Activated naive CD8-positive, alpha-beta T cell treated with anti-CD3 and anti-CD28 coated beads, Interleukin-2, amount 50 U/mL, for 16 hours (primary cell): Measurements from ENCODE around the gene DPYSL3.

Source experiments
- DNase-seq: peaks from one replicate; pipeline ENCODE4 v3.0.0-alpha.2; 2020; ENCODE audit warnings: low read depth, low spot score

DPYSL3 gene

GRCh38 chr5:147512659-147513379 lies 3.0 kb upstream of the DPYSL3 start:
- no peak for DNase-seq

DNA sequence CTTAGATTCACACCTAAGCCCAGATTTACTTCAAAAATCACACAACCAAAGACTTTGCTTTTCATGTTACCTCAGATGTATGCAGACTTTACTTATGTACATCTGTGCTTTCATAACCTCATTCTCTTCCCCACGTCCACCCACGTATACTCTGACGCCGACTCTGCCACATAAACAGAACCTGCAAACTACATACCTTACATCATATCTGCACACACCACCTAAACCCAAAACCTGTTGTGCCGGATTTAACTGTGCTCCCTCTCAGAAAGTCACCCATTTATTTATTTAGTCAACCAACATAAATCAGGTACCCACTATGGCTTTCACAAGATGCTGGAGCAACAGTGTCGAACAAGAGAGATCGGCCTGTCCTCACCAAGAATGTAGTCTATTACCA lies 1.0 kb upstream of the DPYSL3 start:
- no peak for DNase-seq

GRCh38 chr5:147509041-147509709 lies 693 bp downstream of the DPYSL3 start:
- DNase-seq = no peak

GRCh38 chr5:147508711-147509040 lies 1.2 kb downstream of the DPYSL3 start:
- no peak for DNase-seq

DNA sequence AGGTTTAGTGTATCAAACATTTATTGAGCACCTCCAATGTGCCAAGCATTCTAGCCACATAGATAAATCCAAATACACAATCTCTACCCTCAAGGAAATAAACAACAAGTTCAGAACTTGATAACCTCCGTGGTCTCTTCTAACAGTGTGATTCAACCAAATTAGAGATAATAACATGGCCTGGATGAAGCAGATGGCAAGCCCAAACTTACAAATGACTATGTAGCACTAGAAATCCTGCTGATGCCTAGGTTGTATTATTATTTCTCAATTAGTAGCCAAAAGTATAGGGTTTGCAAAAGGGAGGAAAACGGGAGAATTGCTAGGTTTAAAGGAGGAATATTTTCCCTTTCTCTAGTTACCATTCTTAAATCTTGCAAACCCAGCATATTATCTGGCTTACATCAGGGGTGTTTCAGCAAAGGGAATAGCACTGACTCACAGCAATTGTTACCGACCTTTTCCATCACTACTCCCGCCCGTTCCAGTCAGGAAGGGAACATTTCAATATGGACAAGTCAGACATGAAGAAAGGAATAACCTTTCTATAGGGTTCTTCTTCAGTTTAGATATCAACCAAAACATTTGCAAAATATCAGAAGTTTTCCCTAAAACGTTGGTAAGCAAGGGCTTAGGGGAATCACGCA lies 2.3 kb downstream of the DPYSL3 start:
- no peak for DNase-seq

GRCh38 chr5:147504535-147504934 lies 5.3 kb downstream of the DPYSL3 start:
- no peak for DNase-seq

GRCh38 chr5:147504011-147504410 lies 5.9 kb downstream of the DPYSL3 start:
- DNase-seq = no peak

DNA sequence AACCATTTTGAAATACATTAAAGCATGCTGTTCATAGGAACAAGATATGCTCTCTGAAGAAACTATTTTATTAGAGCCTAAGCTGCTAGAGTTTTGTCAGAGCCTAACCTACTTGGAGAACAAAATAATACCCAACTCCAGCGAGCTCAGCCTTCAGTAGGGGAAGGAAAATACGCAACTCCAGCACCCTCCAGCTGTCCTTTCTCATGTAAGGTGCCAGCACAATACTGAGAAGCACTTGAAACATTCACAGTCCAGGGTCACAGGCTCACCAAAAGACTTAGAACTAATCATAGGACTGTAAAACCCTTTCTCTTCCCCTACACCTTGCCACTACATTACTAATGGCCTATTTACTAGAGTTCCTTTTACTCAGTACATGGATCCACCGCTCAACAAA lies 18.9 kb downstream of the DPYSL3 start:
- no peak for DNase-seq

GRCh38 chr5:147487031-147487750 lies 22.7 kb downstream of the DPYSL3 start:
- no peak for DNase-seq

- no peak for DNase-seq
Measured at GRCh38 chr5:147485814-147486213, 24.1 kb downstream of the DPYSL3 start.

- no peak for DNase-seq
Measured at GRCh38 chr5:147485046-147485445, 24.8 kb downstream of the DPYSL3 start.

- DNase-seq = no peak
Measured at GRCh38 chr5:147484708-147485020, 25.2 kb downstream of the DPYSL3 start.

DNA sequence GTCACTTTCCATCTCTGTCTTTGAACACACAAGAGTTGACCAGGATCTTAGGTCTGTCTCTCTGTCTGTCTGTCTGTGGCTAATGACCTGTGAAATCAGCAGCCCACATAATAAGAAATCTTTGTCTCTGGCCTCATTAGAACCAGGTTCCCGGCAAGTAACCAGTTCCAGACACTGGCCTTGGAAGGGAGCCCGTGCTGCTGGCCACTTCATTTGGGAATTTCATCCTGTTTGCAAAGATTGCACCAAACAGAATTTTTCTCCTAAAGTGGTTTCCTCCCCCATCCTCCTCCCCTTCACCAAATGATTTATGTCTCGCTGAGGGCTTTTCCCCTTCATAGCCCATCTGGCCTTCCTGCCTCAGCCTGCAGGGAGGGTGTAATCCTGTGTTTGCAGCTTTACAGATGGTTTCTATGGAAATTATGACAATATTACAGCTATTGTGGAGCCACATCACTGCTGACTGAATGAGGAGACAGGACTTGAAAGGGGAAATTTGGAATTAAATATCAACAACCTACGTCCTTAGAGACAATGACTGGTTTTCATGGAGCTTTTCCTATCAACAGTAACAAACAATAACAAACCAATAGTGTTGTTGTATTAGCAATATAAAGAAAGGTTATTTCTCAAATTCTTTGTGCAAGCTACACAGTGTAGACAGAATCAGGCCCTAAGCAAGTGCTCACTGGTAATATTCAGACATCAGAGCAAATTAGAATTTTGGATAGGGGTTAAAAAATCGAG lies 25.7 kb downstream of the DPYSL3 start:
- DNase-seq = no peak

- no peak for DNase-seq
Measured at GRCh38 chr5:147483188-147483790, 26.6 kb downstream of the DPYSL3 start.

DNA sequence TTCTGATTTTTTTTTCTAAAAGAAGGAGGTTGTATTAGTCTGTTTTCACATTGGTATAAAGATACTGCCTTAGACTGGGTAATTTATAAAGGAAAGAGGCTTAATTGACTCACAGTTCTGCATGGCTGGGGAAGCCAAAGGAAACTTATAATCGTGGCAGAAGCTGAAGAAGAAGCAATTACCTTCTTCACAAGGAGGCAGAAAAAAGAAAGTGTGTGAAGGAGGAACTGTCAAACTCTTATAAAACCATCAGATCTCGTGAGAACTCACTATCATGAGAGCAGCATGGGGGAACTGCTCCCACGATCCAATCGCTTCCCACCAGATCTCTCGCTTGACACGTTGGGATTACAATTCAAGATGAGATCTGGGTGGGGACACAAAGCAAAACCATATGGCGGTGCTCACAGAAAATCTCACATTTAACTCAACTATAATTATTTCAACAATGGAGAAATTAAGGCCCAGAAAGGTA lies 27.1 kb downstream of the DPYSL3 start:
- DNase-seq = no peak

DNA sequence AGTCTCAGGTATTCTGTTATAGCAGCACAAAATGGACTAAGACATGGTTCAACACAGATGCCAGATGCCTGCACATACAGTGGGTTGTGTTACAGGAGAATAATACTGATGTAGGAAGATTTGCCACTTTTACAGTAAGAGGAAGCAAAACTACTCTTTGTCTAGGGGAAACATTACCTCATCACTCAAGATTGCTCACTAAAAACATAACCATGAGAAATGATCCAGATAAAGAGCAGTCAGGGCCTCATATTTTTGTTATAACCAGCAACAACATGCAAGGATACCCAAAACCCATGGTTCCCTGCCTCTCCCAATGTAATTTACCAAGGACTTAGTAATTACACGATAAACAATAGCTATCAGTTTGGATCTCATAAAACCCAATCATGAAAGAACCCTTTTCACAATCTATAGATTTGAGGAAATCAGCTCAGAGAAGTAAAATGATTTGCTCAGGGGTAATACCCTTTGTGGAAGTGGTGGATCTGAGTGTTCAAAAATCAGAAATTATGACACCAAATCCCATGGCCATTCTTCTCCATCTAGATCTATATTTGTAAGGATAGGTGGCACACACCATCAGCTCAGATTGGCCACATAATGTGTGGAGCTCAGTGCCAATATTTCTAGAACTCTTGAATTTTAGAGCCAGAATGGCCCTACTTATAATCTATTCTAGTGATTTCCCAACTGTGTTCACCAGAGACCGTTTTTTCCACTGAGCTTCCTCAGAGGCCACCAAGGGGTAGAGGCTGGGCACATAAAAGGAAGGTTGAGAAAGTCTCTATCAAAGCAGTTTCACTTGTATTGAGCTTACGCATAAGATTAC lies 27.8 kb downstream of the DPYSL3 start:
- DNase-seq = no peak

DNA sequence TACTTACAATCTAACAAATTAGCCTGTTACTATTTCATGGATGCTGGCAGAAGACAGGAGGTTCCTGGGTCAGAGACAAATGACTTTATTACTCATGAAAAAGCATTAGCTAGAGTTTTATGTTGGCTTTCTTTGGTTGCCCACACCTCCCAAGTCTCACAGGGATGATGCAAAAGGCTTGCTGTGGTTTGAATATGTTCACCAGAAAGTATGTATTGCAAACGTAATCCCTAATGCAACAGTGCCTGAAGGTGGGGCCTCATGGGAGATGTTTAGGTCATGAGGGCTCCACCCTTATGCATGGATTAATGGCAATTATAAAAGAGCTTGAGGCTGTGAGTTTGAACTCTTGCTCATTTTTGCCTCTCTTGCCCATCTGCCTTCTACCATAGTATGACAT lies 28.5 kb downstream of the DPYSL3 start:
- no peak for DNase-seq

DNA sequence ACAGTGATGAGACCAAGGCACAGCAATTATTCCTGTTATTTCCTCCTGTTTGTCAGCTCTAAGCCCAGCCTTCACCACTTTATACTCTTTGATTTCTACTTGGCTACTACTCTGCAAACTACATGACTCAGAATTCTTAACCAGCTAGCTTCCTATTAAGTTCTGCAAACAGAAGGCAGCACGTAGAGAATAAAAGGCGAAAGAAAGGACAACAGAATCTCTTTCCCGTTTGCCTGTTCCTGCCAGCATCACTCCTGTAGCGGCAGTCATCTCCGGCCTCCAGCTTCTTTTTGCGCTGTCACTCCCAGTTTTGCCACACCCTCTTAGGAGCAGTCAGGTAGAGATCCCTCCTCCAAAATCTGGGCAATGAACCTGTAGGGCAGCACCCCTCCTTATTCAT lies 29.9 kb downstream of the DPYSL3 start:
- DNase-seq = no peak

- DNase-seq = no peak
Measured at GRCh38 chr5:147479444-147479843, 30.4 kb downstream of the DPYSL3 start.

DNA sequence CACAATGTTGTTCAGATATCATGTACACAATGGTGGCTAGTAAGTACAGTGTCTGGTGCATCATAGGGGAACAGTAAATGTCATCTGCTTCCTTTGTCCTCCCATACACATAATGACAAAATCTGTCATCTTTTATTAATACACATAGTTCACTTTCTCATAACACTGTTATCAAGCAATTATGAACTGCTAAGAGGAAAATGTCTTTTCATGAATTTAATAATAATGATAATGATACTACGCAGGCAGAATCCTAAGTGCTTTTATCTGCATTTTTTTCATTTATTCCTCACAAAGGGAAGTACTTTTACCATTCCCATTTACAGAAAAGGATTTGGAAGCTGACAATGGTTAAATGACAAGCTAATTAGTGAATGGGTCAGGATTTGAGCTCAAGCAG lies 35.7 kb downstream of the DPYSL3 start:
- no peak for DNase-seq
